Keratinocyte (primary cell): Measurements from ENCODE around the gene PFDN5. TPM values are rescaled to one million over a fixed set of nuclear protein-coding genes. Genes with fewer than 3 reads are reported as not detected.

Experiments used
- DNase-seq: peaks from one replicate; pipeline ENCODE4 v3.0.0-alpha.2; 2011; ENCODE audit warnings: low read depth, missing footprints, low spot score
- FAIRE-seq: peaks from 2 replicates; lab custom pipeline; 2011; peaks lifted over from hg19 to GRCh38; lab: Jason Lieb, UNC
- H2AFZ ChIP-seq: 2 replicates; pipeline ENCODE4 v1.6.0; 2012; ENCODE audit warnings: low read length, control low read depth, inconsistent platforms; ENCODE audit not compliant: control insufficient read depth
- H3K27ac ChIP-seq: 2 replicates; pipeline ENCODE4 v1.5.1; 2011; ENCODE audit warnings: low read length; ENCODE audit not compliant: control insufficient read depth, insufficient read depth
- H3K27me3 ChIP-seq: 3 replicates; pipeline ENCODE4 v1.6.0; 2011; ENCODE audit warnings: low read length; ENCODE audit not compliant: control insufficient read depth, insufficient read depth; ENCODE audit errors: extremely low read depth
- H3K36me3 ChIP-seq, 2 experiments: 2 replicates in 1 of 2; 3 replicates in 1 of 2; pipeline ENCODE4 v1.5.1; 2011; ENCODE audit warnings: low read length in 2 of 2, mild to moderate bottlenecking in 1 of 2; ENCODE audit not compliant: control insufficient read depth in 2 of 2, insufficient read depth in 2 of 2; ENCODE audit errors: extremely low read depth in 1 of 2
- H3K4me1 ChIP-seq: 3 replicates; pipeline ENCODE4 v1.5.1; 2011; ENCODE audit warnings: low read length; ENCODE audit not compliant: control insufficient read depth, insufficient read depth; ENCODE audit errors: extremely low read depth
- H3K4me2 ChIP-seq: 3 replicates; pipeline ENCODE4 v1.6.0; 2011; ENCODE audit warnings: low read depth, low read length; ENCODE audit not compliant: control insufficient read depth, insufficient read depth; ENCODE audit errors: extremely low read depth
- H3K4me3 ChIP-seq, 3 experiments: fragments of 200-600 bp in 1 of 3; sonication (generic) in 1 of 3; 2 replicates in 2 of 3; 3 replicates in 1 of 3; pipeline ENCODE4 v1.5.1; 2011 to 2016; ENCODE audit warnings: low read length in 3 of 3, mild to moderate bottlenecking in 3 of 3, control low read depth in 2 of 3, inconsistent platforms in 1 of 3, low read depth in 1 of 3, mixed read lengths in 1 of 3, mixed run types in 1 of 3, moderate library complexity in 1 of 3; ENCODE audit not compliant: control insufficient read depth in 2 of 3, insufficient read depth in 2 of 3; ENCODE audit errors: extremely low read depth in 1 of 3
- H3K79me2 ChIP-seq: 2 replicates; pipeline ENCODE4 v1.6.0; 2012; ENCODE audit warnings: low read length; ENCODE audit not compliant: control insufficient read depth, insufficient read depth
- H3K9ac ChIP-seq: 3 replicates; pipeline ENCODE4 v1.6.0; 2011; ENCODE audit warnings: low read length; ENCODE audit not compliant: control insufficient read depth, insufficient read depth; ENCODE audit errors: extremely low read depth
- H3K9me1 ChIP-seq: 3 replicates; pipeline ENCODE4 v1.6.0; 2011; ENCODE audit warnings: low read length; ENCODE audit not compliant: control insufficient read depth, insufficient read depth; ENCODE audit errors: extremely low read depth
- H3K9me3 ChIP-seq: 2 replicates; pipeline ENCODE4 v1.5.1; 2012; ENCODE audit warnings: low read depth, low read length; ENCODE audit not compliant: control insufficient read depth
- H4K20me1 ChIP-seq: 3 replicates; pipeline ENCODE4 v1.6.0; 2011; ENCODE audit warnings: low read length; ENCODE audit not compliant: control insufficient read depth, insufficient read depth; ENCODE audit errors: extremely low read depth
- EZH2 ChIP-seq: IDR thresholded peaks from one replicate; pipeline ENCODE4 v1.6.1; 2012; ENCODE audit warnings: inconsistent platforms, mild to moderate bottlenecking, low read length, moderate library complexity
- dilution Hi-C: fragments of 300-500 bp; cut with MboI; formaldehyde crosslinking; loops from one replicate; pipeline ENCODE4 v1.7.0; 2020; ENCODE audit warnings: low sequenced_read_pairs; ENCODE audit not compliant: extremely low pct_ligation_motif_present
- polyA plus RNA-seq, 5 experiments: library from polyadenylated mRNA; depleted of rRNA in 3 of 5; stranded (reverse) in 3 of 5; stranded (forward) in 1 of 5; unstranded in 1 of 5; fragments of >200 nt; gene quantifications; 1 replicate in 1 of 5; 2 replicates in 3 of 5; 3 replicates in 1 of 5; pipeline versions ENCODE4 v1.2.1 to v1.2.3, GENCODE V29; 2011 to 2012; ENCODE audit warnings: missing spikeins in 2 of 5, low read depth in 1 of 5, low replicate concordance in 1 of 5
- TF ChIP-seq, protein P1 (sequence below), 3 experiments: IDR thresholded peaks in 1 of 3; conservative IDR thresholded peaks in 1 of 3; optimal IDR thresholded peaks in 1 of 3; 2 replicates in 2 of 3; 3 replicates in 1 of 3; pipeline versions ENCODE3 to v1.5.1; 2011; ENCODE audit warnings: low read length in 3 of 3, mild to moderate bottlenecking in 3 of 3, moderate library complexity in 2 of 3, control low read depth in 1 of 3, inconsistent platforms in 1 of 3; ENCODE audit not compliant: insufficient read depth in 2 of 3; ENCODE audit errors: extremely low read depth in 1 of 3

The PFDN5 gene
- polyA plus RNA-seq, 1 donor (not counting 4 experiments of a cell fraction or from before 2014, with no cell fraction given): 659 TPM

DNA sequence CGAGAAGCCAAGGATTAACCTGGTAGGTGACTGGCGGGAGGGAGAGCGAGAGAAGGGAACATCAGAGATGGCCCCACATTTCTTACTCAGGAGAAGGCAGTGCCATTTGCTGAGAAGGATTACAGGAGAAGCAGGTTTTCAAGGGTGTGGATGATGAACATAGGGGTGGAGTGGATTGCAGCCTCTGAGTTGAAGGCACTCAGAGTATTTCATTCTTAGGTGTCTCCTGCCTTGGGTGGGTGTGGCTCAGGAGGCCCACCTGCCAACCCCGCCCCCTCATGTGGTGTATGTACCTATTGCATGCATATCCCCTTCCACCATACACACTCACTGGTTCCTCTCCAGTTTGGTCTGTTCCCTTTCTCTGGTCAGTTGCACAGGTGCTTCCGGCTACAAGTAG is 20.9 kb upstream of the PFDN5 start:
- no peak overlapping the region for H3K4me3 ChIP-seq
- no peak overlapping the region for H3K27ac ChIP-seq
- no peak overlapping the region for H3K9ac ChIP-seq
- H2AFZ ChIP-seq: no peak overlapping the region
- dilution Hi-C loops: no loop called here
- FAIRE-seq (no peak), DNase-seq (no peak)
- no peaks in the 10 kb centered on the region for H4K20me1 ChIP-seq
- H3K79me2 ChIP-seq: peaks cover 11% of the 10 kb centered on the region
- H3K36me3 ChIP-seq: peaks cover 0 to 24% of the 10 kb centered on the region in 2 experiments
- H3K9me1 ChIP-seq: no peaks in the 10 kb centered on the region
- H3K9me3 ChIP-seq: no peaks in the 10 kb centered on the region
- H3K27me3 ChIP-seq: no peaks in the 10 kb centered on the region
- no peak for TF ChIP-seq EZH2
- TF ChIP-seq, protein P1, sequence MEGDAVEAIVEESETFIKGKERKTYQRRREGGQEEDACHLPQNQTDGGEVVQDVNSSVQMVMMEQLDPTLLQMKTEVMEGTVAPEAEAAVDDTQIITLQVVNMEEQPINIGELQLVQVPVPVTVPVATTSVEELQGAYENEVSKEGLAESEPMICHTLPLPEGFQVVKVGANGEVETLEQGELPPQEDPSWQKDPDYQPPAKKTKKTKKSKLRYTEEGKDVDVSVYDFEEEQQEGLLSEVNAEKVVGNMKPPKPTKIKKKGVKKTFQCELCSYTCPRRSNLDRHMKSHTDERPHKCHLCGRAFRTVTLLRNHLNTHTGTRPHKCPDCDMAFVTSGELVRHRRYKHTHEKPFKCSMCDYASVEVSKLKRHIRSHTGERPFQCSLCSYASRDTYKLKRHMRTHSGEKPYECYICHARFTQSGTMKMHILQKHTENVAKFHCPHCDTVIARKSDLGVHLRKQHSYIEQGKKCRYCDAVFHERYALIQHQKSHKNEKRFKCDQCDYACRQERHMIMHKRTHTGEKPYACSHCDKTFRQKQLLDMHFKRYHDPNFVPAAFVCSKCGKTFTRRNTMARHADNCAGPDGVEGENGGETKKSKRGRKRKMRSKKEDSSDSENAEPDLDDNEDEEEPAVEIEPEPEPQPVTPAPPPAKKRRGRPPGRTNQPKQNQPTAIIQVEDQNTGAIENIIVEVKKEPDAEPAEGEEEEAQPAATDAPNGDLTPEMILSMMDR (optimal IDR thresholded peaks at IDR 0.05 in 1 of 3, IDR thresholded peaks at IDR 0.05 in 1 of 3, conservative IDR thresholded peaks at IDR 0.05 in 1 of 3; ENCODE audit: extremely low read depth in 1 of 3, insufficient read depth in 2 of 3, low read length in 3 of 3): no peak
- H3K4me1 ChIP-seq: no peaks in the 10 kb centered on the region
- no peak overlapping the region for H3K4me2 ChIP-seq

DNA sequence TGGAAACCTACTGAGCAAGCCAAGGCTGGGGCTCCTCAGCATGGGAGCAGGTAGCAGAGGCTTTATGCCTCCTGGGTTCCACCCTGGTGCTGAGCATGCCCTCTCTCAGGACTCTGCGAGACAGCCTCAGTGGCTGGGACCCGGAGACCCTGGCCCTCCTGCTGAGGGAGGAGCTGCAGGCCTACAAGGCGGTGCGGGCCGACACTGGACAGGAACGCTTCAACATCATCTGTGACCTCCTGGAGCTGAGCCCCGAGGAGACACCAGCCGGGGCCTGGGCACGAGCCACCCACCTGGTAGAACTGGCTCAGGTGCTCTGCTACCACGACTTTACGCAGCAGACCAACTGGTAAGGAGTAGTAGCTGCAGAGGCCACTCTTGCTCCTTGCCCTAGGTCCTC is 18.8 kb upstream of the PFDN5 start:
- no peak overlapping the region for H3K9ac ChIP-seq
- DNase-seq (no peak), FAIRE-seq (no peak)
- no peak overlapping the region for H3K4me3 ChIP-seq
- TF ChIP-seq, protein P1 (optimal IDR thresholded peaks at IDR 0.05 in 1 of 3, IDR thresholded peaks at IDR 0.05 in 1 of 3, conservative IDR thresholded peaks at IDR 0.05 in 1 of 3; ENCODE audit: extremely low read depth in 1 of 3, insufficient read depth in 2 of 3, low read length in 3 of 3): no peak
- TF ChIP-seq EZH2: no peak
- H3K9me1 ChIP-seq: no peaks in the 10 kb centered on the region
- no peaks in the 10 kb centered on the region for H3K4me1 ChIP-seq
- no peaks in the 10 kb centered on the region for H3K27me3 ChIP-seq
- no peaks in the 10 kb centered on the region for H4K20me1 ChIP-seq
- H2AFZ ChIP-seq: no peak overlapping the region
- H3K36me3 ChIP-seq: peaks cover 0 to 20% of the 10 kb centered on the region in 2 experiments
- dilution Hi-C loops: no loop called here
- H3K9me3 ChIP-seq: no peaks in the 10 kb centered on the region
- H3K79me2 ChIP-seq: no peaks in the 10 kb centered on the region
- H3K27ac ChIP-seq: no peak overlapping the region
- H3K4me2 ChIP-seq: no peak overlapping the region
